GM19193 (cell line): ENCODE measurements around the gene TRIM72.

Source experiments
- POLR2A ChIP-seq: IDR thresholded peaks from 4 replicates; pipeline ENCODE4 v1.6.1; 2011; ENCODE audit not compliant: insufficient read depth, insufficient read length; ENCODE audit errors: extremely low read depth

Gene TRIM72

DNA sequence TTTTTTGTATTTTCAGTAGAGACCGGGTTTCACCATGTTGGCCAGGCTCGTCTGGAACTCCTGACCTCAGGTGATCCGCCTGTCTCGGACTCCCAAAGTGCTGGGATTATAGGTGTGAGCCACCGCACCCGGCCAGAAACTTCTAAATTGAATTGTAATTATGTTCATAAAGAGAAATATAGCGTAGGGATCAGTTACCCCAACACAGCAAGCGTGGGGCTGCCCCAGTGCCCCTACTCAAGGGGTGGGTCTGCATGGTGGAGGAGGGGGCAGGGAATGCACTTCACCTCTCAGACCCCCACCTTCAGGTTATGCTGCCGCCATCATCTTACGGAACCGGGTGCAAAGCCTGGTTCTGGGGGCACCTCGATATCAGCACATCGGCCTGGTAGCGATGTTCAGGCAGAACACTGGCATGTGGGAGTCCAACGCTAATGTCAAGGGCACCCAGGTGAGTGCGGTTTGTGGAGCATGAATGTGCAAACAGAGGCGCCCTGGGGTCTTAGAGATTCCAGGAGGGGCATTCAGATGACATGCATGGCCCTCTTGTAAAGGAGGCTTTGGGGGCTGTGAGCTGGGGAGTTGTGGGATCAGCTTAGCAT, 63.8 kb downstream of the TRIM72 start:
- no peak for TF ChIP-seq POLR2A
